PC-9 (cell line): ENCODE results near the gene ATG5. TPM values are rescaled to one million over a fixed set of nuclear protein-coding genes. Genes with fewer than 3 reads are reported as not detected.

ENCODE experiments used
- BruUV-seq: library from RNA; stranded (reverse); fragments of 400-500 nt; replicated peaks from 2 replicates; lab custom pipeline; 2021; lab: Mats Ljungman, UMichigan
- CTCF ChIA-PET: fragments of 300-600 bp; sonication (Branson Sonifier 250); formaldehyde crosslinking; loops from one replicate; lab custom pipeline; 2022; ENCODE audit warnings: antibody characterized with exemption; lab: Charles Lee
- POLR2A ChIA-PET: fragments of 300-600 bp; sonication (Branson Sonifier 250); formaldehyde crosslinking; loops from one replicate; lab custom pipeline; 2022; ENCODE audit warnings: antibody characterized with exemption; ENCODE audit not compliant: unreplicated experiment; lab: Charles Lee
- DNase-seq, 2 experiments: peaks; one replicate each; pipeline versions ENCODE4 v3.0.0 to v3.0.0-alpha.2; 2015 to 2022; ENCODE audit warnings: mixed read lengths in 1 of 2
- H2AFZ ChIP-seq: fragments of 200-600 bp; sonication (generic); 2 replicates; pipeline ENCODE4 v1.8.1; 2017; ENCODE audit warnings: antibody characterized with exemption
- H3F3A ChIP-seq: fragments of 200-600 bp; sonication (generic); 2 replicates; pipeline ENCODE4 v1.8.1; 2017; ENCODE audit warnings: antibody characterized with exemption, mild to moderate bottlenecking, low read depth; ENCODE audit not compliant: insufficient read depth
- H3K27ac ChIP-seq: fragments of 200-600 bp; sonication (generic); 2 replicates; pipeline ENCODE4 v1.6.1; 2016; ENCODE audit warnings: mixed run types
- H3K27me3 ChIP-seq: fragments of 200-600 bp; sonication (generic); 2 replicates; pipeline ENCODE4 v1.6.1; 2016; ENCODE audit warnings: low read depth, mixed run types; ENCODE audit not compliant: insufficient read depth
- H3K36me3 ChIP-seq: fragments of 200-600 bp; sonication (generic); 2 replicates; pipeline ENCODE4 v1.6.1; 2016; ENCODE audit warnings: low read depth, mixed run types
- H3K4me1 ChIP-seq: fragments of 200-600 bp; sonication (generic); replicated peaks from 2 replicates; pipeline ENCODE4 v1.6.1; 2016; ENCODE audit warnings: mixed run types; ENCODE audit not compliant: insufficient read depth
- H3K4me2 ChIP-seq: fragments of 200-600 bp; sonication (generic); 2 replicates; pipeline ENCODE4 v1.6.1; 2017; ENCODE audit warnings: mixed run types
- H3K4me3 ChIP-seq: fragments of 200-600 bp; sonication (generic); 2 replicates; pipeline ENCODE4 v1.6.1; 2016; ENCODE audit warnings: mixed run types
- H3K79me2 ChIP-seq: fragments of 200-600 bp; sonication (generic); 2 replicates; pipeline ENCODE4 v1.6.1; 2017; ENCODE audit warnings: low read depth, mixed run types
- H3K9me2 ChIP-seq: fragments of 200-600 bp; sonication (generic); 2 replicates; pipeline ENCODE4 v1.8.1; 2017; ENCODE audit warnings: mild to moderate bottlenecking; ENCODE audit not compliant: insufficient read depth
- H3K9me3 ChIP-seq: fragments of 200-600 bp; sonication (generic); 2 replicates; pipeline ENCODE4 v1.8.1; 2016; ENCODE audit warnings: low read depth; ENCODE audit not compliant: insufficient read depth
- H4K20me1 ChIP-seq: fragments of 200-600 bp; sonication (generic); 2 replicates; pipeline ENCODE4 v1.8.1; 2017; ENCODE audit not compliant: insufficient read depth
- CTCF ChIP-seq: fragments of 200-600 bp; sonication (generic); conservative IDR thresholded peaks from 2 replicates; pipeline ENCODE4 v1.6.1; 2017; ENCODE audit warnings: mixed run types, antibody characterized with exemption, mild to moderate bottlenecking, moderate library complexity
- EZH2 ChIP-seq: fragments of 200-600 bp; sonication (generic); IDR thresholded peaks from 2 replicates; pipeline ENCODE4 v1.8.0; 2017; ENCODE audit warnings: antibody characterized with exemption, low read depth
- intact Hi-C: fragments of 100-400 bp; cut with micrococcal nuclease; formaldehyde crosslinking; loops from one replicate; pipeline ENCODE4 v1.10.0; 2022; ENCODE audit not compliant: unreplicated experiment
- total RNA-seq: library from RNA; stranded (reverse); gene quantifications from 2 replicates; pipeline ENCODE4 v1.2.3, GENCODE V29; 2021

The ATG5 gene
- total RNA-seq, 1 experiment from 2014 or later = 39.8 TPM

DNA sequence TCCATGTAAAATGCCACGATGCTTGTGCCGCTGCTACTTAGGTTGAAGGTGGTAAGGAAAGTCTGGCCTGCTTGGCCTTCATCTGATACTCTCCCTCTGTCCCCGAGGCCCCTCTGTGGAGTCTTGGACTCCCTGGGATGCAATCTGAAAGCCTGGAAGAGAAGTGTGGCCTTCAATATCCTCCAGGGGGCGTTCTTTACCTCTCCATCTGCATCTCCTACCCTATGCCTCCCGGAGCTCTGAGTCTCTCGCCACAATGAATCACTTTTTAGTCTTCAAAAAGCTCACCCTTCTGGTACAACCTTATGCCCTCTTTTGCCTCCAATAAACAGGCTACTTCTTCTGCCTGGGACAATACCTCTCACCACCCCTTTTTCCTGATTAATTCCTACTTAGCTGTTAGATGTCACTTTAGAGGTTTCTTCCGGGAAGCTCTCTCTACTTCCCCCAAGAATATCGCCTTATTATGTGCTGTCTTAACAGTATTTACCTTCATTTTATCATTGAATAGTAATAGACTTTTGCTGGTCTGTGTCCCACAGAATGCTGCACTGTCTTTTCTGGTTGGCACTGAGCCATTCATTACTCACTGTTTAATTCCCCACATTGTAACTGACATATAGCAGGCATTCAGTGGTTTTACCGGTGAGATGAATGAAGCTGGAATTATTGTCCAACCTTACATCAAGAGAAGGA lies 13.9 kb upstream of the ATG5 start:
- intact Hi-C loops = loop anchor here (1.0 to 10.0 kb wide), 8 partner anchors 21 to 1508 kb away; partner anchors contain the start of gene CRYBG1
- DNase-seq = peak; percentile 65 to 75
- Histone ChIP-seq H2AFZ (0 out of 2 replicates have a peak overlapping the region, but pooled peaks have one; percentile 30), H3K4me3 (no peak overlapping the region), H3K79me2 (no peaks in the 10 kb centered on the region), H3K36me3 (no peaks in the 10 kb centered on the region), H3F3A (peaks cover 12% of the 10 kb centered on the region), H3K4me2 (peak overlapping the region; percentile 43), H3K9me3 (no peaks in the 10 kb centered on the region), H3K9me2 (no peaks in the 10 kb centered on the region), H3K27me3 (no peaks in the 10 kb centered on the region), H3K4me1 (peaks cover 9% of the 10 kb centered on the region), H4K20me1 (no peaks in the 10 kb centered on the region), H3K27ac (peak overlapping the region; percentile 18; the same call in 1 of the 2 replicates)
- ChIA-PET POLR2A (interaction anchor here (0.6 to 0.7 kb wide), 4 partner anchors 14 to 1120 kb away, joined by 3 to 5 read pairs (median 3); partner anchors contain the start of gene PDSS2), CTCF (interaction anchor here (0.6 to 1.6 kb wide), 12 partner anchors 11 to 1260 kb away, joined by 3 to 9 read pairs (median 4); partner anchors contain the start of gene CRYBG1)
- TF ChIP-seq CTCF = peak; percentile 90
- TF ChIP-seq EZH2 = no peak
- no TSS peak for BruUV-seq

DNA sequence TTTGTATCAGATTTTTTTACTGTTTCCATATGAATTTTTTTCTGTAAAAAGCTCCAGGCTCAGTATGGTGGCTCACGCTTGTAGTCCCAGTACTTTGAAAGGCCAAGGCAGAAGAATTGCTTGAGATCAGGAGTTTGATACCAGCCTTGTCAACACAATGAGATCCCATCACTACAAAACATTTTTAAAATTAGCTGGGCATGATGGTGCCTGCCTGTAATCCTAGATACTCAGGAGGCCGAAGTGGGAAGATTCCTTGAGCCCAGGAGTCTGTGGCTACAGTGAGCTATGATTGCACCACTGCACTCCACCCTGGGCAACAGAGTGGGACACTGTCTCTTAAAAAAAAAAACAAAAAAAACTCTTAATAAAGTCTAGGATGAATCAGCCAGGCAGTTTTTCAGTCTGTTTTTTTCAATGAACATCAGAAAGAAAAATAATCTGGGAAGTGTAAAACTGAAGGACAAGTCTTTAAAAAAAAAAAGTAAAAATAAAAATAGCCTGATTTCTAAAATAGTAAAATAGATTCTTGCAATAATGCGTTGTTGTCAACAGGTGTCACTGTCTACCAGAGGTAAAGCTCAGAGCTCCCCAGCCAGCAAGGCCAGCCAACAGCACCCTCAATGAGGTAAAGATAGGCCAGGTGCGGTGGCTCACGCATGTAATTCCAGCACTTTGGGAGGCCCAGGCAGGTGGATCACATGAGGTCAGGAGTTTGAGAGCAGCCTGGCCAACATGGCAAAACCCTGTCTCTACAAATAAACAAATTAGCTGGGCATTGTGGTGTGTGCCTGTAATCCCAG lies 9.3 kb upstream of the ATG5 start:
- Histone ChIP-seq H3K4me2 (no peak overlapping the region), H3K27ac (no peak overlapping the region), H3K9me3 (no peaks in the 10 kb centered on the region), H3K36me3 (no peaks in the 10 kb centered on the region), H3F3A (peaks cover 5% of the 10 kb centered on the region), H2AFZ (no peak overlapping the region), H3K4me1 (peaks cover 4% of the 10 kb centered on the region), H3K4me3 (no peak overlapping the region), H3K27me3 (no peaks in the 10 kb centered on the region), H3K79me2 (no peaks in the 10 kb centered on the region), H3K9me2 (no peaks in the 10 kb centered on the region), H4K20me1 (no peaks in the 10 kb centered on the region)
- DNase-seq = peak; percentile 37 to 58
- BruUV-seq = no TSS peak
- TF ChIP-seq EZH2 = no peak
- peak; percentile 88 for TF ChIP-seq CTCF
- POLR2A ChIA-PET = interaction anchor here (0.7 kb wide), 2 partner anchors 30 to 225 kb away, joined by 5 to 6 read pairs; no protein-coding TSS in a partner anchor
- CTCF ChIA-PET = interaction anchor here (0.6 to 0.9 kb wide), 6 partner anchors 15 to 983 kb away, joined by 3 to 5 read pairs (median 3); no protein-coding TSS in a partner anchor
- intact Hi-C loops = loop anchor here (5.0 to 10.0 kb wide), 4 partner anchors 662 to 1512 kb away; no protein-coding TSS in a partner anchor

- BruUV-seq = TSS peak; percentile 82
- DNase-seq = no peak
- no peaks in the 10 kb centered on the region for H3K9me2 ChIP-seq
- no peak for TF ChIP-seq EZH2
- TF ChIP-seq CTCF = no peak
- no peaks in the 10 kb centered on the region for H3K27me3 ChIP-seq
- peaks cover 12% of the 10 kb centered on the region for H3F3A ChIP-seq
- peak overlapping the region; percentile 92 for H3K27ac ChIP-seq
- POLR2A ChIA-PET = interaction anchor here (0.6 kb wide), 2 partner anchors 15 to 893 kb away, joined by 3 to 27 read pairs; no protein-coding TSS in a partner anchor
- intact Hi-C loops = no loop called here
- peak overlapping the region; percentile 93 for H2AFZ ChIP-seq
- CTCF ChIA-PET = no interaction called here
- H3K79me2 ChIP-seq = peaks cover 53% of the 10 kb centered on the region
- peak overlapping the region; percentile 79 for H3K4me2 ChIP-seq
- H3K9me3 ChIP-seq = no peaks in the 10 kb centered on the region
- peaks cover 13% of the 10 kb centered on the region for H3K4me1 ChIP-seq
- 0 out of 2 replicates have a peak, but pooled peaks cover 7% of the 10 kb centered on the region for H4K20me1 ChIP-seq
- H3K36me3 ChIP-seq = no peaks in the 10 kb centered on the region
- H3K4me3 ChIP-seq = peak overlapping the region; percentile 91
Measured at GRCh38 chr6:106324726-106325335, 729 bp downstream of the ATG5 start.
